Measurements from ENCODE around the gene CARD6. TPM values are rescaled to one million over a fixed set of nuclear protein-coding genes. Genes with fewer than 3 reads are reported as not detected.
"Not testable (repeated sequence)": the region's sequence is repeated elsewhere in the genome, so short reads cannot be mapped to it uniquely, and the experiment has no call there.

Gene CARD6
- total and polyA plus RNA-seq, 7 donors: 1.1 to 4.1 (median 3.0) TPM

- no peaks in the 10 kb centered on the region for H3K36me3 ChIP-seq (ENCODE audit: insufficient read depth in 1 of 2, low read depth in 1 of 2)
- 41 to 47% (median 46%) methylated on average over 3 of the region's 3 CpGs for WGBS, 3 donors
- DNase-seq (no peak), ATAC-seq (no peak)
- intact Hi-C loops (cut with DNase I): loop anchor here (5.0 to 10.0 kb wide), 3 partner anchors 119 to 1299 kb away; partner anchors contain the start of gene TTC33 (in 2 of the 2)
- no peaks in the 10 kb centered on the region for H3K9me3 ChIP-seq
- H3K27me3 ChIP-seq (ENCODE audit: insufficient read depth in 3 of 3, low read length in 2 of 3): no peaks in the 10 kb centered on the region
- H3K27ac ChIP-seq: no peak overlapping the region
- TF ChIP-seq CTCF (IDR thresholded peaks at IDR 0.05): no peak
- H3K4me1 ChIP-seq: no peaks in the 10 kb centered on the region
- H3K4me3 ChIP-seq: no peak overlapping the region
These were observed 34.8 kb downstream of the CARD6 start for GRCh38 chr5:40875958-40876357.

- no peaks in the 10 kb centered on the region for H3K9me3 ChIP-seq
These were observed 36.3 kb downstream of the CARD6 start for GRCh38 chr5:40877371-40877988.

GRCh38 chr5:40879163-40879942, 38.2 kb downstream of the CARD6 start:
- ATAC-seq: peak in 1 of 4 donors; percentile 67
- Histone ChIP-seq H3K36me3 (ENCODE audit: insufficient read depth in 1 of 2, low read depth in 1 of 2) (no peaks in the 10 kb centered on the region), H3K4me3 (no peak overlapping the region), H3K9me3 (no peaks in the 10 kb centered on the region), H3K27ac (no peak overlapping the region), H3K4me1 (no peaks in the 10 kb centered on the region), H3K27me3 (ENCODE audit: insufficient read depth in 3 of 3, low read length in 2 of 3) (no peaks in the 10 kb centered on the region)
- TF ChIP-seq CTCF (IDR thresholded peaks at IDR 0.05): peak; percentile 60
- WGBS, 3 donors: 31 to 38% (median 32%) methylated on average over 10 of the region's 10 CpGs
- DNase-seq: no peak
- intact Hi-C loops (cut with DNase I): loop anchor here (5.0 to 10.0 kb wide), 3 partner anchors 122 to 1302 kb away; partner anchors contain the start of gene TTC33 (in 2 of the 2)

More at GRCh38 chr5:40877371-40877988, 36.3 kb downstream of the CARD6 start:
- Histone ChIP-seq H3K4me3 (no peak overlapping the region), H3K27ac (no peak overlapping the region), H3K36me3 (ENCODE audit: insufficient read depth in 1 of 2, low read depth in 1 of 2) (no peaks in the 10 kb centered on the region), H3K4me1 (no peaks in the 10 kb centered on the region), H3K27me3 (ENCODE audit: insufficient read depth in 3 of 3, low read length in 2 of 3) (no peaks in the 10 kb centered on the region)
- ATAC-seq (no peak), DNase-seq (no peak)
- intact Hi-C loops (cut with DNase I): loop anchor here (5.0 to 10.0 kb wide), 3 partner anchors 120 to 1300 kb away; partner anchors contain the start of gene TTC33 (in 2 of the 2)
- no peak for TF ChIP-seq CTCF (IDR thresholded peaks at IDR 0.05)
- WGBS, 3 donors: 81 to 86% (median 82%) methylated on average over 6 of the region's 6 CpGs

DNA sequence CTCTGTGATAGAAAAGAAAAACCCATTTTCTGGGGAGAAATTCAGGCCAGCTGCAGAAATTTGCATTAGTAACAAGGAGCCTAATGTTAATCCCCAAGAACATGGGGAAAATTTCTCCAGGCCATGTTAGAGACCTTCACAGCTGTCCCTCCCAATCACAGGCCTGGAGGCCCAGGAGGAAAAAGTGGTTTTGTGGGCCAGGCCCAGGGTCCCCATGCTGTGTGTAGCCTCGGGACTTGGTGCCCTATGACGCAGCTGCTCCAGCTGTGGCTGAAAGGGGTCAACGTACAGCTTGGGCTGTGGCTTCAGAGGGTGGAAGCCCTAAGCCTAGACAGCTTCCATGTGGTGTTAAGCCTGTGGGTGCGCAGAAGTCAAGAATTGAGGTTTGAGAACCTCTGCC, 41.1 kb downstream of the CARD6 start:
- DNase-seq: no peak
- Histone ChIP-seq H3K4me1 (no peaks in the 10 kb centered on the region), H3K36me3 (ENCODE audit: insufficient read depth in 1 of 2, low read depth in 1 of 2) (no peaks in the 10 kb centered on the region), H3K27ac (no peak overlapping the region), H3K27me3 (ENCODE audit: insufficient read depth in 3 of 3, low read length in 2 of 3) (no peaks in the 10 kb centered on the region), H3K4me3 (no peak overlapping the region), H3K9me3 (no peaks in the 10 kb centered on the region)
- TF ChIP-seq CTCF (IDR thresholded peaks at IDR 0.05): no peak
- intact Hi-C loops (cut with DNase I): no loop called here
- 85 to 87% (median 85%) methylated on average over 4 of the region's 4 CpGs for WGBS, 3 donors
- no peak for ATAC-seq

GRCh38 chr5:40883051-40883450, 41.9 kb downstream of the CARD6 start:
- WGBS, 3 donors: 22 to 35% (median 22%) methylated on average over 1 of the region's 1 CpG
- H3K9me3 ChIP-seq; H3K27me3 ChIP-seq (ENCODE audit: insufficient read depth in 3 of 3, low read length in 2 of 3); H3K36me3 ChIP-seq (ENCODE audit: insufficient read depth in 1 of 2, low read depth in 1 of 2); H3K4me1 ChIP-seq; H3K27ac ChIP-seq; DNase-seq; intact Hi-C loops (cut with DNase I); H3K4me3 ChIP-seq; ATAC-seq: not testable (repeated sequence)

GRCh38 chr5:40895440-40896425, 54.6 kb downstream of the CARD6 start:
- H3K9me3 ChIP-seq; H3K27ac ChIP-seq; DNase-seq; ATAC-seq; H3K4me3 ChIP-seq; H3K36me3 ChIP-seq (ENCODE audit: insufficient read depth in 1 of 2, low read depth in 1 of 2); H3K4me1 ChIP-seq; intact Hi-C loops (cut with DNase I); H3K27me3 ChIP-seq (ENCODE audit: insufficient read depth in 3 of 3, low read length in 2 of 3): not testable (repeated sequence)
- 69 to 75% (median 73%) methylated on average over 10 of the region's 10 CpGs for WGBS, 3 donors
